SKM-1 (cell line): Measurements from ENCODE around the gene NTNG1.
"Not testable (repeated sequence)": the region's sequence is repeated elsewhere in the genome, so short reads cannot be mapped to it uniquely, and the experiment has no call there.

ENCODE experiments used
- DNase-seq: peaks from one replicate; lab custom pipeline; 2025; ENCODE audit not compliant: unreplicated experiment; lab: John Stamatoyannopoulos, UW

The NTNG1 gene

DNA sequence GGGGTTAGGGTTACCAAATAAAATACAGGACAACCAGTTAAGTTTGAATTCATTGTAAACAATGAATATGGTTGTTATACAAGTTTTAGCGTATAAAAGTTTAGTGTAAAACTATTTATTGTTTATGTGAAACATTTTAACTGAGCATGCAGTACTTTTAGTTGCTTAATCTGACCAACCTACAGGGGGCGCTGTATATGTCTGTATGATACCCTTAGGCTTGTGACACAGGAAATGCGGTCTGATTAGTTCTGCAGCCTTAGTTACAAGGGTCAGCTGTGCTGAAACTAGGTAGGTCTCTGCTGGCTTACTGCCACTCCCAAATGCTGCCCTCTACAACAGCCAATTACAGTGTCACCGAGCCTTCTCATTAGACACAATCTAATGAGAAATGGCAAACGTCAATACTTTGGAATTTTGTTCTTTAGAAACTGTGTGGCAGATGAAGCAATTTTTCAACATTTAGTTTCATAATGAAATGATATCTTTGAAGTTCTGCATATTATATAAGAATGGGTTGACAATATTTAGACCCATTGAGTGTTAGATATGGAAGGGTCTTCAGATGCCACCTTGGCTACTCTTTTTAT, 56.2 kb downstream of the NTNG1 start:
- DNase-seq, result peak; percentile 9

DNA sequence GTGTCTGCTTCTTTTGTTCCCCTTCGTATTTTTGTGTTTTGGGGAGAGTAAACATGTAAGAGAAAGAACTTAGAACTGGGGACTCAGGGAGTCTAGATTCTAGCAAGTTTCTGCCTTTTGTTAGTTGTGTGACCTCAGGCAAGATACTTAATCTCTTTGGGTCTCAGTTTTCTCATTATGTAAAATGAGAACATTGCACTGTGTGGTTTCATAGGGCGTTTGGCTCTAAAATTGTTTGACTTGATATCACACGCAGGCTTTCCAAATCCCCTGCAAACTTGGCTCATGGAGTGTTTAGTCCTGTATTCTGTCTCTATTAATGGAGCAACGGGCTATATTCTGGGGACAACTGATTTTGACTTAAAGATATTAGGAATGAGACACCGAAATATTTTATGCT, 57.7 kb downstream of the NTNG1 start:
- DNase-seq, result no peak

DNA sequence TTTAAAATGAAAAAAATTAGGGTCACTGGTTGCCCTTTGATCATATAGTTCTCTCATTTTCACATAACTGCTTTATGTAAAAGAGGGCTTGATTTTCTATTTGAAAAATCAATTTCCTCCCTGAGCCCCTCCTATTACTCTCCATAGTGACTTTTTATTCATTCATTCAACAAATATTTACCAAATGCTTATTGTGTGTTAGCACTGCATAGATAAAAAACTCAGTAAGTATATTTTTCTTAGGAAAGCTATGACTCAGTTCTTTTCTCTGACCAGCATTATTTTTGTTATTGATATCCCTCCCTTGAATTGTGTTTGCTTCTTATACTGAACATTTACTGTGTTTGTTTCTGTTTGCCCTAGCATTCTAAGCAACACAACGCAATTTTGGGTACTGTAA, 59.8 kb downstream of the NTNG1 start:
- no peak for DNase-seq

DNA sequence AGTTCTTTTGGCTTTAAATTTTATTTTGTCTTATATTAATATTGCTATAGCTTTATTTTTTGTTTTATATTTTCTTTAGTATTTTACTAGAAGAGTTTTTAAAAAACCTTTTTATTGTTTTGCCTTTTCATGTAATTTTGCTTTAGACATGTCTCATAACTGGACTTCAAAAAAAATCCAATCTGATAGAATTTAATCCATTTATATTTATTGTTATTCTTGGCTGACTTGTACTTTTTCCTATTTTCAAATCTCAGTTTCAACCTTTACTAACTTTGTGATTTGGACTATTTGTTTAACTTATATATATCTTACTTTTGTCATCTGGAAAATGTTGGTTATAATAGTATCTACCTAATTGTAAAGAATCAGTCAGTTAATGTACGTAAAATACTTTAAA, 61.2 kb downstream of the NTNG1 start:
- DNase-seq, result no peak

DNA sequence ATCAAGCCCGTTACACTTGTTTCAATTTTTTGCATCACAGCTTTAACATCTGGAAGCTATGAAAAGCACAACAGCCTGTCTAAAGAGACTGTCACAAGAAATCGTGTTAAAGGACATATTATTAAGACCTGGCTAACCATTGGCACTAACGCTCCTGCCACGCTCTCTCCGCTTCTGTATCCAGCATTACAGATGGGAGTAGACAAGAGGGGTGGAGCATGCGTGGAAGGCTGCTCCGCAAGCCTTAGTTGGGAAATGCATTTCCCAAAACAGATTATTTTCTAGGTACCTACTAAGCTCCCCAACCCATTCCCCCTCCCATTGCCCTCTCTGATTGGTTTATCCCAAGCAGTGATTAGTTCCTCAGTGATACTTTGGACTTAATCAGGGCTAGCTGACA, 72.4 kb downstream of the NTNG1 start:
- no peak for DNase-seq

DNA sequence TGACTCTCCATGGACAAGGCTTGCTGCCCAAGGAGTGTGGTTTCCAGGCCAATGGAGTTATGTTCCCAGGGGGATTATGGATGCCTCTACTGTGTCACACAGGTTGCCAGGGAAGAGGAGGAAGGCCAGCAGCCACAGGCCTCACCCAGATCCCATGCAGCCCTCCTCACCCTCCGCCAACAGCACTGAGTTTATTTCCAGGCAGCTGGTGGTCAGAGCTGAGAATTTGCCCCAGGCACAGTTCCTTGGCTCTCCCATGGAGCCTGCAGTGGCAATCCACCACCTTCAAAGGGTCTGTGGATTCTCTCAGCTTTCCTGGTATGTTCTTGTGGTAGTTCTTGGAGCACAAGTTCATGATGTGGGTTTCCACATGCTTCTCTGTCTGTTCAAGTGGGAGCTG, 79.2 kb downstream of the NTNG1 start:
- DNase-seq, result no peak

DNA sequence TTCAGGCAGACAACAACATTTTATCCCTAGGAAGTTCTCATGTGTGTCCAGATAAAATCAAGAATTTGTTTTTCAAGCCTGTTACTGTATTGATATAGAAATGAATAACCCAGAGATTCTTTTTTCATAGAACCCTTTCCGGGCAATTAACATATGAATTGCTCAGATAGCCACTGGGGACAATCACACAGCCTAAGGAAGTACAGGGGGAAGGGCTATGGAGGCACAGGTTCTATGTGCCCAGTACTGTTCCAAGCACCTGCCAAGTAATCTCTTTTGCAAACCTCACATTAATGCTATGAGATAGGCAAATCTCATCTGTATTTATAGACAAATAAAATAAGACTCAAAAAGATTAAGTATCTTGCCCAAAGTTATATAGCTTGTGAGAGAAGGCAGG, 84.9 kb downstream of the NTNG1 start:
- DNase-seq, result no peak

DNA sequence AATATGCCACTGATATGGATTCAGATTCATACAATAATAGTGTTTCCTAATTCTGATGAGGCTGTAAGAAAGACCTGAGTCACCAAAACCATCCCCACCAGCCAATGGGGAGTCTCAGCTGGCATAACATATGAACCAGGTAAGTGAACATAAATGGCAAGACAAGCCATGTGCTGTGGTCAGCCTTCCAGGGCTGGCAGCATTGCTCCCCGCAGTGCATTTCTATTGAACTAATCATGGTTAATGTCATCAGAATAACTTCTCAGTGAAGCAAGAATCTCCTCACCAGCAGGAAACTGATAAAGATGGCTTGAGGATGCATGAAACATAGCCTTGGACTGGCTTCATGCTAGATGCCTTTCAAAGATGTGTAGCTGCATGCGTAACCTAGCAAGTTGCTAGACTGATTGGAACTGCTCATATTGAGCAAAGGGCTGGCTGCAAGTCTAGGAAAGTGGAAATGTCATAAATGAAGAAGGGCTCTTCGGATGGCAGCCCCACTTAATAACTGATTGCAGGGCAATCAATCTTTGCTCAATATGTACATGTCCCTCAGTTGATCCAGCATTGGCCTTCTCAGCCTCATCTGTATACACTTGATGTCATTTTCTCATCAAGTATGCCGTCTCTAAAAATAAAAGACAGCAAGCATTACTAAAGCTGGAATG, 88.0 kb downstream of the NTNG1 start:
- no peak for DNase-seq

DNA sequence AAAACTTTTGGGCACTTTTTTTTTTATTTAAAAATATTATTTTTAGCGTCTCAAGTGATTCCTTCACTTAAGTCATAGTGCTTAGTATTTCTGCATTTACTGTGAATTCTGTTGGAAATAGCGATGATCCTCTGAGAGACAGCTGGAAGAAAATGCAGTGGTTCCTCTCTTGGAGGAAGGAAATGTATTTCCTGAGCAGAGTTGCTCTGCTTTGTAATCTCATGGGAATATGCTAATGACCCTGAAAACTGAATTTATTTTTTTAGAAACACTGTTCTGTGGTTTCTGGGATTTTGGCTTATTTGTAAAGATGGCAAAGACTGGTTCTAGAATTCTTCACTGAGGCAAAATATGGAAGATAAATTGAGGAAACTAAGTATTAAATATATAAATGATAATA, 88.9 kb downstream of the NTNG1 start:
- no peak for DNase-seq

DNA sequence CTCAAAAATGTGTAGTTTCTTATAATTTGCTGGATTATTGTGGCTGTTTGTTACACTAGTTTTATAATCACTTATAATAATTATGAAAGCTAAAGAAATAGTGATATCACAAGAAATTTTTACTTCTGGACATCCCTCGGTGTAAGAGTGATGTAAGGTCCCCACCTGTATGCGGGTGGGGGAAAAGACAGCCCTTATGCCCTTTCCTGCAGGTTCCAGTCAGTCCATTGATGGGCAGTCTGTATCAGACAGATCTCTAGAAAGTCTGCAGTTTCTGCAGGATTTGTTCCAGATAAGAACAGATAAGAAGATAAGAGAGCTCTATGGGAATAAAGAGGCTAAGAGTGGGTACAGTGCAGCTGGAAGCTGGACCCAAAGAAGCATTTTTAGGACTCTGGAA, 89.3 kb downstream of the NTNG1 start:
- no peak for DNase-seq

DNA sequence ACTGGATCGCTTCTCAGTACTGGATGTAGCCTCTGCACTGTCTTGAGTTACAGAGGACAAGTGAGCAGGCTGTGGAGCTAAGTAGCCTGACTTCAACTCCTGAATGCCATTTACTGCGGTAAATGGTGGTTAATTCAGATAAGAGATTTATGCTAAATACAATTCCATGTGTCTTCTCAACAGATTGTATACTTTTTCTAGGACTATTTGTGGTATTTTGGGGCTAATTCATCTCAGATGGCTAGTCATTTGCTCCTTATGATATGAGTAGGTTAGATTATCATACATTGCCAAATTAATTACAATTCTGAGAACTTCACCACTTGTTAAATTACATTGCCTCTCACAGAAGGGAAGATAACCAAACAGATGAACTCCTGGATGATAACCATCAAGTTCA, 90.5 kb downstream of the NTNG1 start:
- DNase-seq, result no peak

DNA sequence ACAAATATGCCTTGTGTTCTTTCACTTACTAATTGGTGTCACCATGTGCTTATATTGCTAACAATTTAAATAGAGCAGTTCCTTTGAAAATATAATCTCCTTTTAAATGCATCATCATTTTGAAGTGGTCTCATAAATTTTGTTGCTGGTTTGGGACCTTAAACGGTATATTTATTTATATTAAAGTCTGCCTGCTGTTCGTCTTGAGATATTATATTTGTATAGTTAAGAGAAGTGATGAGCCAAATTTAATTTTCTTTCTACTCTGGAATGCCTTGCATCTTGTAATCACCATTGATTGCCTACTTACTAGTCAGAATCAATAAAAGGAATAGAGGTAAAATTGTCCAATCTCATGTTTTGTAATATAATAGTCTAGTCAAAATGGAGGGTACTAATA, 91.6 kb downstream of the NTNG1 start:
- DNase-seq, result no peak

DNA sequence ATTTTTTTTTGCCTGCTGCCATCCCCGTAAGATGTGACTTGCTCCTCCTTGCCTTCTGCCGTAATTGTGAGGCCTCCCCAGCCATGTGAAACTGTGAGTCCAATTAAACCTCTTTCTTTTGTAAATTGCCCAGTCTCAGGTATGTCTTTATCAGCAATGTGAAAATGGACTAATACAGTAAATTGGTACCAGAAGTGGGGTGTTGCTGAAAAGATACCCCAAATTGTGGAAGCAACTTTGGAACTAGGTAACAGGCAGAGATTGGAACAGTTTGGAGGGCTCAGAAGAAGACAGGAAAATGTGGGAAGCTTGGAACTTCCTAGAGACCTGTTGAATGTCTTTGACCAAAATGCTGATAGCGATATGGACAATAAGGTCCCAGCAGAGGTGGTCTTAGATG, 95.9 kb downstream of the NTNG1 start:
- DNase-seq, result not testable (repeated sequence)

DNA sequence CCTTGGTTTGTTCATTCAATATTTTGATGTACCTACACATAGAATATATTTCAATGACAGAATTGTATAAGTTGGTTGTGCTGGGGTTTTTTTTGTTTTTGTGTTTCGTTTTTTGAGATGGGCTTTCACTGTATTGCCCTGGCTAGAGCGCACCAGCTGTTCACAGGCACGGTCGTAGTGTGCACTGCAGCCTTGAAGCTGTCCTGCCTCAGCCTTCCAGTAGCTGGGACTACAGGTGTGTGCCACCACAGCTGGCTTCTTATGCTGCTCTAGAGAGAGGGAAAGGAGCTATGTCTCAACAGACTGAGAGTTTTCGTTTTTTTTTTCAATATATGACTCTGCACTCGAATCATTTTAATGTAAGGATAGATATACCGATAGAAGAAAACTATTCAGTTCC, 102.6 kb downstream of the NTNG1 start:
- DNase-seq, result no peak

DNA sequence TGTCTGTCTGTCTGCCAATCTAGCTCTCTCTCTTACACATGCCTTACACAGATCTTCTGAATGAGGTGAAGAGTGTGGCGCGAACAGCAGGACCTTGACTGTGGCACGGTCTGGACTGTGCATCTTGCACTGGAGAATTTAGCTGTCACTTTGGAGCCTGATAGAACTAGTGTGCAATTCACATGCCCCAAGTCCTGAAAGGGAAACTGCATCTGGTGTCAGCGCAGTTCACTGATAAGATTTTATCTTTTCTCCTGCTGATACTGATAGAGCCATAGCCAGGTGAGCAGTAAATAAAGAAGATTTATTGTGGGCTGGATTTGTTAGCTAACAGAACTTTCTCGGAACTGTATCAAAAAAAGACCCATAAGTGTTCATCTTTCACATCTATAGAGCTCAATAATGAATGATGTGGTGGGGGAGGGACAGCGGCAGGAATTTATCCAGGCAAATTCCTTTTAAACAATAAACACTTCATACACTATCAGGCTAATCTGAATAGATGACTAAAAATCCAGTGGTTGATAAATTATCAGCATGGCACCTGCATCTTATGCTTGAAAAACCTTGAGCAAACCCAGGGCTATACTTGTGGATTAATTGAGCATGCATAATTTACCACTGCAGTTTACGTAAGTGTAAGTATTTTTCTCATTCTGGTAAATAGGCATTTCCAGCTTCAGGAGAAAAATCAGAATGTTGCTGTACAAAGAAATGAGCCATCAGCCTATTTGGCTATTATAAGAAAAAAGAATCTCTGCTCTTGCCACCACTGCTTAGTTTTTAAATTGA, 104.1 kb downstream of the NTNG1 start:
- DNase-seq, result no peak

DNA sequence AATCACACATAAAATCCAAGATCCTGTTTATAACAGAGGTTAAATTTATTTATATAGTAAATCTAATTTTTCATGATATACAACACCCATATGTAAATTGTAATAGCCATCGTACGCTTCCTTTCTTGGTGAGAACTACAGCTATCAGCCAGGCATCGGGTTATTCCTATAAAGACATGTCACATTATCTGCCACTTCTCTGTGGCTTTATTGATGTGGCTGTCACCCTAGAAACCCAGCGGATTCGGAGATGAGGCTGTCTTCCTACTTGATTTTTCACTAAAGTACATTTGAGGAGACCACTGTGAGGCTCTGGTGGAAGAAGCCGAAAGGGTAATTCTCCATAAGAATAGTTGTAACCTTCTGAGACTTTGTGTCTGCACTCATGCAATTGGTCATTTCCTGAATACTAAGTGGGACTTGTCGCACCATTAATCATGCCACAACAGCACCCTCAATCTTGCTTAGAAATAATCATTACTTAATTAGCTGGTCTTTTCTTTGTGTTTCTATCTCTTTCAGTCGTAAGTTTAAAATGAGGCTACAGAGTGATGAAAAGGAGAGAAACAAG, 106.0 kb downstream of the NTNG1 start:
- no peak for DNase-seq

DNA sequence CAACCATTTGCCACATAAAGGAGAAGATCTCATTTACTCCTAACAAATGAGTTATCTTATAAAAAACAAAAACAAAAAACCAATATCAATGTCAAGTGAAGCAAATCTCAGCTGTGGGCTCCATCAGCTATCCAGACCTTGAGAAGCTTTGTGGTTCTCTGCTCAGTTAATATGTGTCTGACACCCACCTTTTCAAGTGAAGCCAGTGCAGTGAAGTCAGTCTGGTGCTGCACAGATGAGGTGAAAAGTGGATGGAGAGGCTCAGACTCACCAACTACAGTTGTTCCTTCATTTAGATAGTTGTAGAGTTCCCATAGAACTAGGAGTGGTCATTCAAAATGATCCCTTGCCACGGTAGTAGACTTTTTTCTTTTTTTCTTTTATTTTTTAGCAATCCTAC, 106.8 kb downstream of the NTNG1 start:
- DNase-seq, result no peak

DNA sequence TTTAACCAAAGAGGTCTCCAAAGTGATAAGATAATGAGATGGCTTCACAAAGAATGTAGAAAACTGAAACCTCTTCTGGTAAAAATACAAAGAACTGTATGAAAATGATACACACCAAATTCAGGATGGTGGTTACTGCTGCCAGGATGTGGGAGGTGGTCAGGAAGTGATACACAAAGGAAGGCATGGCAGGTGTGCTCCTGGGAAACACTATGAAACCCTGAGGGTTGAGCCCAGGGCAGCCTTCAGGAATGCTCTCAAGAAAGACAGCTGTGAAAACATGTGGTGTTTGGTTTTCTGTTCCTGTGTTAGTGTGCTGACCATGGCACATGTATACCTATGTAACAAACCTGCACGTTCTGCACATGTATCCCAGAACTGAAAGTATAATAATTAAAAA, 109.3 kb downstream of the NTNG1 start:
- DNase-seq, result no peak

DNA sequence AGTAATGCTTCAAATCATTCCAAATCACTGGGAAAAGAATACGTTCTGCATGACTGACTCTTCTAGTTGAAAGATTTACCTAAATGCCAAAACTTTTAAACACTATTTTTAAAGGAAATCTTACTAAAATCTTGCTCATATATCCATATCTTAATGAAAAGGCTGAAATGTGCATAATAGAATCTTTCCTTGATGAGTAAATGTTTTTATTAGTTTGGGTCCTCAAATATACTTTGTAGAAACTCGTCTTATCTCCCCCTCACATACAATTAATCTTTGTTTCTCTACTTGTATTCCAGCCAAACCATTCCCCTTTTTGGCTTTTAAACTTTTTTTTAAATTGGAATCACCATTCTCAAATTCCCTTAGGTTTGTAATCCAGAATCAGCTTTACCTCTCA, 110.2 kb downstream of the NTNG1 start:
- DNase-seq, result no peak

DNA sequence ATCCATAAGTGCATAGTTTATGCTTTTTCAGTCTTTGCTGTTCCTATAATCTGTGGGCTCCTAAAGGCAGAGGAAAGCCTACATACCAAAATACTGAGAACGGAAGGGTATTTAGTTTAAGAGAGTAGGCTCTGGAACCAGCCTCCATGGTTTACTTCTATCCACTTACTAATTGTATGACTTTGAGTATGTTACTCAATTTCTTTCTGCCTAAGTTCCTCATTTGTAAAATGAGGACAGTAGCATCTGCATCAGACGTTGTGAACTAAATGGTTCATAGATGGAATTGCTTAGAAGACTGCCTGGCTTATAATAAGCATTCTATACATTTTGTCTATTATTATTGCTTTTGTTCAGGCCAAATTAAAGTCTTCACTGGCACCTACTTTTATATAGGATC, 111.0 kb downstream of the NTNG1 start:
- DNase-seq, result peak; percentile 56

DNA sequence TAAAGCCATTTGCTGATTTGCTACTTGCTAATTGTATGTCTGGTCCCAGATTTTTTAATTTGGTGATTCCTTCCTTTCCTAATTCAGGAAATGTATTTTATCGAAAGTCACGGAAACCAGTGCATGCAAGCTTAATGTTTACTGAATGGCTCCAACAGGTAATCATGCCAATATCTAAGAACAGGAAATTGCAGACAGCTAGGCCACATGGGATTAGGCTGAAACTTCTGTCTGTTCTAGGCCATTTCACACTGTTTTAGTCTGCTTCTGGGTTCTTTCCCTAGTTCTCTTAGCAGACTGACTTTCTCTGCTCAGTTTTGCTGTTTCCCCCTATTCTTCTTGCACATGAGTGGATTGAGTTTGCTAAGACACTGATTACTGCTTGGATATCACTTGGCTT, 111.4 kb downstream of the NTNG1 start:
- no peak for DNase-seq

DNA sequence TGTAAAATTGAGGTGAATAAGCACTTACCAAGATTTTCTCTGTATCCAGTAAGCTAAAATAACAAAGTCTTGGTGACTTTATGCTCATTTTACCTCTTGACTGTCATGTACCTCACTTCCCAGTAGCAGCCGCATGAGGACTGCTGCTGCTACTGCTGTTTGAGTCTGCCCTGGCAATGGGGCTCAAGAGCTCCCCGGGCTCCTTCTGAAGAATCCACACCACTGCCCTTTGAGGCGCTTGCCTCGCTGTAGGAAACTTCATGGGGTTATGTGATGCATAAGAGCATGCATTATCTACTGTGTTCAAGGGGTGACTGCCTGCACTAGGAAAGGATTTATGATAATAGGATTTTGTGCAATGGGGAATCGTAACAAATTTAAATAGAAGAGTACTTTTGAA, 113.5 kb downstream of the NTNG1 start:
- no peak for DNase-seq
